HG03097 (cell line): Measurements from ENCODE around the gene SERPINA5.

ENCODE experiments used
- ATAC-seq: cut with Tn5 transposase; IDR thresholded peaks from one replicate; pipeline ENCODE4 v1.9.1; 2021; ENCODE audit not compliant: unreplicated experiment, low FRiP score

Gene SERPINA5, protein sequence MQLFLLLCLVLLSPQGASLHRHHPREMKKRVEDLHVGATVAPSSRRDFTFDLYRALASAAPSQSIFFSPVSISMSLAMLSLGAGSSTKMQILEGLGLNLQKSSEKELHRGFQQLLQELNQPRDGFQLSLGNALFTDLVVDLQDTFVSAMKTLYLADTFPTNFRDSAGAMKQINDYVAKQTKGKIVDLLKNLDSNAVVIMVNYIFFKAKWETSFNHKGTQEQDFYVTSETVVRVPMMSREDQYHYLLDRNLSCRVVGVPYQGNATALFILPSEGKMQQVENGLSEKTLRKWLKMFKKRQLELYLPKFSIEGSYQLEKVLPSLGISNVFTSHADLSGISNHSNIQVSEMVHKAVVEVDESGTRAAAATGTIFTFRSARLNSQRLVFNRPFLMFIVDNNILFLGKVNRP

DNA sequence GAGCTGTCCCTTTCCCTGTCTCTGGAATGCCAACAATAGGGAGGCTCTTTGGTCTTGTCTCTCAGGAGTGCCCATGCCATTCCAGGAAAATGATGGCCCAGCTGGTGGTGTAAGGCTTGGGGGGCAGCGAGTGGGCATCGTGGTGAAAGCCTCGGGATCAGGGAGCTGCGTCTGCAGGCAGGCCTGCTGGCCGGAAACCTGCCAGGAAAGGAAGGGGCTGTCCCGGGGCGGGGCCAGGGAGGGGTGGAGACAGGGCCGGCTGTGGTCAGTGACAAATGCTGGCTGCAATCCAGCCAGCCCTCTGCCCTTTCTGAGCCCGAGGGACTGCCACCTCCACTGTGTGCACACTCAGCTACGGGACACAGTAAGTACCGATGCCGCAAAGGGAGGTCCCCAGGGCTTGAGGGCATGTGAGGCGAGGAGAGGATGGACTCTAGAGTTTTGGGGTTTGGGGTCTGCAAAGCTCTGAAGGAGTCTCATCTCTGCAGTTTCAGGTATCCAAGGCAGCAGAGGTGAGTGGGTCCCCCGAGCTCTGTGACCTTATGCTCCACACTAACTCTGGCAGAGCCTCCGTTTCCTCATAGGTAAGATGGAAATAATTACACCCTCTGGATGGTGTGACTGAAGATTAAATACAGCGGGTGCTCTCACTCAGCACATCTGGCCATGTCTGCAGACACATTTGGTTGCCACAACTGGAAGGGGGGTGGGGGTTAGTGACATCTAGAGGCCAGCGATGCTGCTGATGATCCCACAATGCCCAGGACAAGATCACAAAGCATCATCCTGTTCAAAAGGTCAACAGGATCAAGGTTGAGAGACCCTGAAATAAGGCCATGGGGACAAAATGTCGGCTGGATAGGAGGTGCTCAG is at the start of gene SERPINA5:
Gene SERPINA5, plus strand, starts transcription at position 300 of the 873 bp plus-strand sequence. CDS start 5,937 bp downstream, outside the sequence.
- ATAC-seq = no peak

DNA sequence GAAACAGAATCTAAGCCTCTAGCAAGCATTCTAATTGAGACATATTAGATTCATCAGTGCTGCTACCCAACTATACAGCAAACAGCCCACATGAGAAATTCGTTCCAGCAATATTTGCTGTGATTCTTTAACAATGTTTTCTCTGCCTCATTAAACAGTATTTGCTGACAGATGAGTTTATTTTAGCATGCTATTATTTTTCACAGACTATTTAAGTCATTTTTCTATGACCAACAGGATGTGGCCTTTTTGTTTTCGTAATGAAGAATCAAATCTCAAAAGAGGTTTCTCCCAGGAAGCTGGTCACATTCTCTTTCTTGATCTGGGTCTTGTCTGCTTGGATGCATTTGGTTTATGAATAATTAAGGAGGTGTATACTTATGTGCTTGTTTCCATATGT is 48.8 kb upstream of the SERPINA5 start:
- no peak for ATAC-seq

DNA sequence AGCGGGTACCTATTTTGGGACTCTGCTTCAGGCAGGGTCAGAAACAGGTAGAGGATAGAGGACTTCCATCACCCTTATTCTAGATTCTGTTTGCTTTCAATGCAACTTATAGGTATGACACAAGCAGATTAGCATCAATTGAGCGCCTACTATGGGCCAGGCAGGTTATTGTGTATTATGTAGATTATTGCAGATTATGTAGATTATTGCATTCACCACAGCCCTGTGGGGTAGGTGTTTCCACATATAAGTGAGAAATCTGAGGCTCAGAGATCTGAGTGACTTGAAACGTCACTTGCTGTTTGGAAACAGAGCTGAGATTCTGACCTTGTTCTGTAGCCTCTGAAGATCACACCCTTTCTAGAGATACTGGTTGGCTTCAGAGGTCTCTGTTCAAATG is 45.7 kb upstream of the SERPINA5 start:
- no peak for ATAC-seq

DNA sequence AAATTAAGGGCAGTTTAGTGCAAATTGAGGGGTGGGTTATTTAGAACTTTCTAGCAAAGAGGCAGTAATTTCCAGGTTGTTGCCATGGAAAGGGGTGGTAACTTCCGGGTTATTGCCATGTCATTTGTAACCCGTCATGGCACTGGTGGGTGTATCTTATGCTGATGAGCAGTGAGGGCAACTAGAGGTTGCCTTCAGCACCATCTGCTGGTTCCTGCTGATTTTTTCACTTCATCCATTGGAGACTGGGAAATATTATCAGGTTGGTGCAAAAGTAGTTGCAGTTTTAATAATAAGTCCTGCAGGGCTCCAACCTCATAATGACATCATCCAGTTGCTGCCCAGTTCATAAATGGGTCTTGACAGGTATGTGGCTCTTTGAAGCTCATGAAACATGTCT is 44.4 kb upstream of the SERPINA5 start:
- ATAC-seq = no peak

DNA sequence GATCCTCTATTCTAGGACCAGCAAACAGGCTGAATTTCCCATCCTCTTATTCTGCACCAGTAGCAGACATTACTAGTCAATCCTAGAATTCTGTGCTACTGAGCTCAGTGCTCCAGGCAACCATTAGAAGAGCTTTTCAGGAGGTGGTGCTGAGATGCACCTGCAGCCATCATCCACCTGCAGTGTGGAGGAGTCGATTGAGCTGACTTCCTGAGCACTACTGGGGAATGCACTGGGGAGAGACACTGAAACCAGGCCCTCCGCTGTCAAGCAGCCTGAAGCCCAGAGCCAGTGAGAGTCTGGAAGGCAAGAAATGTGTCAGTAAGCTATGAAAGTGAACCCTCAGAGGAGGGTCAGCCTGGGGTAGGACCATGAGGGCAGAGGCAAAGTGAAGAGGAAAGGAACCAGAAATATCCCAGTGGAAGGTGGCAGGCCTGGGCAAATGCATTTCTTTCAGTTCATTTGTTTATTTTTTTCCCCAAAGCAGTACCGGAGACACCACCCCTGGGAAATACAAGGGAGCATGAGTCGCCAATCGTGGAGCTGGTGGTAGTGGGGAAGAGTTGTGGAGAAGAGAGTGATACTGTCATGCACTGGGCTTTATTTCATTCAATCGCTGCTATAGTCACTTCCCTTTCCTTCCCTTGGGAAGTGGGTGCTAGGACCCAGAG is 43.0 kb upstream of the SERPINA5 start:
- no peak for ATAC-seq

DNA sequence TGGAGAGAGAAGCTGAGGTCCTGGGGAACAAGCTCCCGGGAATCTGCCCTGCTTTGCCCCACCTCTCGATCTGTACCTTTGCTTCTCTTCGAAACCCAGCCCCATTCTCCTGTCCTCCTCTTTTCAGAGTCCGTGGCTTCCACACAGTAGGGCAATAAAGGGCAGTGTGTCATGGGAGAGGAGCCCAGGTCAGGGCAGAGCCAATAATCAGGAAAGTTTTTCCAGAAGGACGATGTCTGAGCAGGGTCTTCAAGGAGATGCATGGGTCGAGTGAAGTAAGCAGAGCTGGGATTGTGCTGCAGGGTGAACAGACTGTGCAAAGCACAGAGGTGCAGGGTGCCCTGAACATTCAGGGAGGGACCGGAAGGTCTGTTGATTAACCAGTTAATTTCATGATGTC is 42.0 kb upstream of the SERPINA5 start:
- ATAC-seq = no peak

DNA sequence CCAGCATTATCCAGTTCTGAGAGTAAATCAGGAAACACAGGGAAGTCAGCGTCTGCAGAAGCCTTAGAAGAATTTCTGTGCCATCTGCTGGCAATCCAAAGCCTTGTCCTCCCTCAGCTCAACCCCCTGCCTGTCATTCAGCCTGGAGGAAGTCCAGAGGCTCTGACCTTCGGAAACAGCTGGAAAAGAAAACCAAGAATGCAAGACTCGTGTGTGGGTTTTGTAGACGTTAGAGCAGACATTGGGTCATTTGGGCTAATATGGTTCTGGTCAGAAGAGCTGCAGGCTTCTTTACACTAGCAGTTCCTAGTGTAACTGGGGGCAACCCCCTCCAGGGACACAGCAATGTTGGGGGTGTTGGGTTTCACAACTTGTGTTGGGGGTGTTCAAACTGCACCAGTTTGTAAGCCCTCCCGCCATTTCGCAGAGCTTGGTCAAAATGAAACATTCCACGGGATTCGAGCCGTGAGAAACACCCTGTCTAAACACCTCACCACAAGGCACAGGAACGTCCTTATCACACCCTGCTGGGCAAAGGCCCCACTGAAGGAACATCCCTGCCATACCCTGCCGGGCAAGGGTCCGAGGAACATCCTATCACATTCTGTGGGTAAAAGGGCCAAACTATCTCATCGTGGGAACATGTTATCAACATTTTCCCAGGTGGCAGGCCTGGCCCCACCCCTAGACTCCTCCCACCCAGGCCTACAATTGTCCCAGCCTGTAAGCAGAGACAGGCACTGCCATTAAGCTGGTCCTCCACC is 41.0 kb upstream of the SERPINA5 start:
- no peak for ATAC-seq

DNA sequence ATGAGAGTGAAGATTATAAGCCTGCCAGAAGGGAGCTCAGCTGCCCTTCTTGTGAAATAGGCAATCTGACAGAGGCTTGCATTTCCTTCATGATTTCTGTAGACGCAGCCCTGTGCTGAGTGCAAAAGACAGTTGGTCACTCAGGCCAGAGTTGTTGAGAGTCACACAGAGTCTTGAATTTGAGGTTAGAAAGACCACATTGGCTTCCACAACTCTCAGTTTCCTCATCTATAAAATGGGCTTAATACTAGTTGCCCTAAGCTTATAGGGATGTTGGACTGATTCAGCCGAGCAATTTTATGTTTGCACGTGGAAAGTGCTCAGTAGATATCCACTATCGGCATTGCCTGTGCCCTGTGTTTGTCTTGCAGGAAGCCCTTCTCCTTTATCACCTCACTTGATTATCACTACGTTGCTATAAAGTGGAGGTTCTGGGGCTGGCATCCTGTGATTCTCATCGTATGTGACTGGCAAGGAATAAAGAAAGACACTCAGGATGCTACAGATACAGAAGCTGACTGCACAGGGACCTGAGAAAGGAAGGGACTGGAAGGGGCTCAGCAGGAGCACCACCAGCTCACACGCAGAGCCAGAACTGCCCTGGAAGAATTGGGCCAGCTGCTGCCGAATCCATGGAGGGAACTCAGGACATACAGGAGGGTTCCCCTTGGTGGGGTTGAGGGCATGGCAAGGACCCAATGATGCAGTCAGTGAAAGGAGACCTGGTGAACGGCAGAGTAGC is 39.8 kb upstream of the SERPINA5 start:
- no peak for ATAC-seq

DNA sequence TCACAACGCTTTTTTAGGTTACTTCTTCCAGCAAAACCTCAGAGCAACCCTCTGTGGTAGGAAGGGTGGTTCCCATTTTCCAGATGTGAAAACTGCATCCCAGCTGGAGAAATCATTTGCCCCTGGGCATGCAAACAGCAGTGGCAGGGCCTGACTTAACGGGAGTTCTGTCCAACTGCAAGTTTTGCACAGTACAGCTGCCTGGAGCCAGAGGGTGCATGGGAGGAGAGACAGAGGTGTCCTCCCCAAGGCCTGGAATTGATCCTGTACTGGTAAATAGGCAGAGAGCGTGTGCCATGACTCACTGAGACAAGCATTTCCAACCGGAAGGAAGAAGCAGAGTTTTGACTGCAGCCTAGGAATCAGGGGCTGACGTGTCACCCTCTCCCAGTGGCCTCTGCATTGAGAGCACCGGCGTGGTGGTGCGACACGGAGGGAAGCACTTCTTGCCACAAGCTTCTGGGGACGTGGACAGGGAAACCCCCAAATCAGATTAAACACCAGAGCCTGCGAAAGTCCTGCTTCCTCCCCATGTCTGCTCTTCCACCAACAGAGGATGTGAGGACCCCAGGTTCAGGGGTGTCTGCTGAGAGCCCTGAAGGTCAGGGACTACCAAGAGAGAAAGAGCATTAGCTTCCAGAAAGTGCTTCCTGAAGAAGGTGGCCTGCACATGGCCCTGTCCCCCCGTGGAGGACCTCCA is 39.0 kb upstream of the SERPINA5 start:
- ATAC-seq = no peak

DNA sequence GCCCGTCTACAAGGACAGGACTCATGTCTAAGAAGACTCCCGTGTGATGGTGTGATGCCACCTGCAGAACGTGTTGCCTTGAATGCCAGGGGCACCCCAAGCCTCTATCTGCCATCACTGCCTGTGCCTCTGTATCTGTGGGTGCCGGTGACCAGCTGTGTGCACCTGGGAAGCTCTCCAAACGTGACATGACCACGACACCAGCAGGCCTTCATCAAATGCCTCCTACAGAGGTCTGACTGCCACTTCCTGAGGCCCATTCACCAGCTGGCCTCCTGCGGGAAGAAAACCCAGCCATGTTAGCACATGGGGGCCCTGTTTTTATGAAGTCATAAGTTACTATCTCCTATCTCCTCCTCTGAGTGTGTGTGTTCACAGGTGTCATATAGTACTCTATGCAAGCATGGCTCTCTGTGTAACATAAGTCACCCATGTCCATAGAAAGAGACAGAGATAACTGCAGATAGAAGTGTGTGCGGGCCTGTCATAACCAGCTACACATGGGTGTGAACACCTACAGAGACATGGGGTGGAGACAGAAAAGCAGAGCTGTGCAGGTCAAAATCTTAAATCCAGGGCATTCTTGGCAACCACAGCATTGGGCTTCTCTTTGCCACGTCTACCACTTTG is 38.3 kb upstream of the SERPINA5 start:
- no peak for ATAC-seq

DNA sequence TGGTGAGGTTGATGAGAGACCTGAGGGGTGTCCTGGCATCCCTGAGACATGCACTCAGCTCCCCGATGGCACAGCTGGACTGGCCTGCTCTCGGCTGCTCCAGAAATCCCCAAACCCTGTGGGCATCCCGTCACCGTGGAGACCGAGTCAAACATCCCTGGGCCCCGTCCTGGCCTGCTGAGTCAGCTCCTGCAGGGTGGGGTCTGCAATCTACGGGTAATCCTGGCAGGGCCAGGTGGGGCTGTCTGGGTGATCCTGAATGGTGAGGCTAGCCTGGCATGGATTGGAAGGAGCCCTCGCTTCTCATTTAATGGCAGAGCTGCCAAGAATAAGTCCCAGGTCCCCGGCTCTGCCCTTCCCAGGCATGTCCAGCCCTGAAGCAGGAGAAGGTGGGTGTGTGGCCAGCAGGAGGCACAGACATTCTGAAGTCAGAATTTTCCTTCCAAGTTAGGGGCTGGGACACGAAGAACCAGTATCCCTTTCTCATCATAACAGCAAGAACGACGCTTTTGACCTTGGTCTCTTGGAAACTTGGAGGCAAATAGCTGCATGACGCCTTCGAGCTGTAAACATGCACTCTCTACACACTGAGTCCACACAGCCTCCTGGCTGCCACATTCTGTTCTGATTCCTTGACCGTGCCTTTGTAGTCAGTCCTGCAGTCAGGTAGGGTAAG is 37.6 kb upstream of the SERPINA5 start:
- ATAC-seq = no peak

DNA sequence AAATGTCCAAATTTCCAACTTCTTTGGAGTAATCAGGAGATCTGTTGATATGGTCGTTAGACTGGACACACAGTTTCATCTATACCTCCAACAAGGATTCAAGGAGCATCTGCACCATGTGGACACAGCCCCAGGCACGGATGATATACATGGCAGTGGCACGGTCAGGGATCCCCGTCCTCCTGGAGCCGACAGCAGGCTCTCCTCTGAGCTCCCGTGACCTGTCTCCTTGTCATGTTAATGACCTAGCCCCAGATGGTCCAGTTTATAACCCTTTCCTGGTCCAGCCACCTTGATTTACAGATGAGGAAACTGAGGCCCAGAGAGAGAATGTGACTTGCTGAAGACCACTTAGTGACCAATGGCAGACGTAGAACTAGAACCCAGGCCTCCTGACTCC is 36.5 kb upstream of the SERPINA5 start:
- no peak for ATAC-seq

DNA sequence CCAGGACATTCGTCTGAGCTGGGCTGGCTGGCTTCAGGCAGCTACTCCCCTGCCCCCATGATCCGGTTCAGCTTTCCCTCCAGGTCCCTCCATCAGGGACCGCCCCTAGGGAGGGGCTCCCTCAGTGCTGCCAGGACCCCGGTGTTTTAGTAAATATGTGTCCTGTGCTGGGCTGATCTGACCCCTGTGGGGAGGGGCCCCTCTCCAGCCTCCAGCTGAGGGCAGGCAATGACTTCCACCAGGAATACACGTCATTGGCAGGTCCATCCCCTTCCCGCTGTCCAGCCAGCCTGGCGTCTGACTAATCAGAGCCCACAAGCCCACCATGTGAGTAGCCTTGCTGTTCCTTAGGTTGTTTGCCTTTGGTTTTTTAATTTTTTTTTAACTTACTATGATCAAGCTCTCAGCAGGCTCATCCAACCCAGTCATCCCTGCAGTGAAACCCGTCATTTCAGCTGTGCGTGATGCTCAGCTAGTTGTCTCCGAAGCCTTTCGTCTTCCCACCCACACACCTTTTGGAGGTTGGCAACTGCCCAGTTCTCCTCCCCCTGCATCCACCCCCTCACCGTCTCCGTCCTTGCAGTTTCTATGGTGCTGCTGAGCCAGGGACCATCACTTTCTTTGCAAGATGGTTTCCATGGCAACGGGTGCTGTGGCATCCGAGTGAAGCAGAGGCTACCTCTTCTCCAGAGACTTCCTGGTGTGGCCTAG is 35.9 kb upstream of the SERPINA5 start:
- ATAC-seq = no peak

DNA sequence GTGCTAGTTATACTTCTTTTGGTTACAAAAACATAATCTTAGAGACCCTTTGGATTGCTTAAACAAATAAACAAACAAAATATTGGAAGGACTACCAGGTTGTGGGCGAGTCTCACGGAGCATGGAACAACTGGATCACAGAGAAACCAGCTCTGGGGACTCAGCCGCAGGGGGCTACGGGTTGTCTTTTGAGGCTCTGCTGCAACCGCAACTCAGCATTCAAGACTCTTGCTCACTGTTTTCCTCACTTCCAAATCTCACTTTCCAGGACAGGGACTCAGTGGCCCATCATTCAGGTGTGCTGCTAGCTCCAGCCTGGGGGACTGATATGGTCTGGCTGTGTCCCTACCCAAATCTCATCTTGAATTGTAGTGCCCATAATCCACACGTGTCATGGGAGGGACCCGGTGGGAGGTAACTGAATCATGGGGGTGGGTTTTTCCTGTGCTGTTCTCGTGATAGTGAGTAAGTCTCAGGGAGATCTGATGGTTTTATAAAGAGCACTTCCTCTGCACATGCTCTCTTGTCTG is 34.0 kb upstream of the SERPINA5 start:
- no peak for ATAC-seq

DNA sequence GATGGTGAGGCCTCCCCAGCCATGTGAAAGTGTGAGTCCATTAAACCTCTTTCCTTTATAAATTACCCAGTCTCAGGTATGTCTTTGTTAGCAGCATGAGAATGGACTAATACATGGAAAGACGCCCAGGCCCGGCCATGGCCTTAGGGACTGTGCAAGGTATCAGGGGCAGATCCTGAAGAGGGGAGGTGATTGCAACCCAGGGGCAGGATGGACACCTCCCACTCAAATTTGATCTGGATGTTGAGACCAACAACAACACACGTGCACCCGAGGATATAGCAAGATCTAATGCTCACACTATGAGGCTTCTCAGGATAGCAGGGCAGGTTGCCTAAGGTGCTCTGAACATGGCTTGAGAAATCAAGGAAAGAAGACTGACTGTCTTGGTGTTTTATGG is 33.5 kb upstream of the SERPINA5 start:
- no peak for ATAC-seq

DNA sequence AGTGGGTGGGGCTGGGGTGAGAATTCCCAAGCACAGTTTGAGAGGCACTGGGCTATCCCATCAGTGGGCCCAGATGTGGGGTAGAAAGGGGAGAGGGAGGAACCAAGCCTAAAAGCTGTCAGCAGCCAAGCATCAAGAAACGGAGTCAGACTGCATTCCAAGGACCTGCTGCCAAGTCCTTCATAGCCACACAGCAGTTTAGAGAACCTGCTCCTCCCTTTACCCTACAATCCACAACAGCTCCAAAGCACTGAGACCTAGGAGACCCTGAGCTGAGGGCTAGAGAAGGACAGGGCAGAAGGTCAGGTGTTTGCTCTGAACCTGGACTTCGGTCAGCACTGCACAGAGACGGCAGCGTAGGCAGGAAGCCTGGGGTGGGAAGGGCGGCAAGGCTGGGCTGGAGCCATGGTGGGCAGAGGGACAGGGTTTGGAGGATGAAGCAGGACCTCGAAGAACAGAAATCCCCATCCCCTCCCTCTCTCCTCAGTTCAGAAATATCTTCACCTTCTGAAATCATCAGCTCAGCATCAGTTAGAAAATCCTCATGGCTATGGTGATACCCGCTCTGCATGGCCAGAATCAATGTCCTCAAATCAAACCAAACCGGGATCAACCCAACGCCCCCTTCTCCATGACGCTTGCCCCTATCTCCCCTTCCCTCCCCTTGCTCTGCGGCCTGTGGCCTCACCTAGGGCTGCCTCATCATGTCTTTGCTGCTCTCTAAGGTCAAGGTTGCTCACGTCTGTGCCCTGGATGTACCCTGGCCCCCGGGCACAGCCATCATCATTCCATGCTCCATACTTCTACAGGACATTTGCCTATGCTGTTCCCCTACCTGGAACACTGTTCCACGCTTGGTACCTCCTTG is 32.9 kb upstream of the SERPINA5 start:
- no peak for ATAC-seq
